Measurements from ENCODE around the gene PIK3R4.

DNA sequence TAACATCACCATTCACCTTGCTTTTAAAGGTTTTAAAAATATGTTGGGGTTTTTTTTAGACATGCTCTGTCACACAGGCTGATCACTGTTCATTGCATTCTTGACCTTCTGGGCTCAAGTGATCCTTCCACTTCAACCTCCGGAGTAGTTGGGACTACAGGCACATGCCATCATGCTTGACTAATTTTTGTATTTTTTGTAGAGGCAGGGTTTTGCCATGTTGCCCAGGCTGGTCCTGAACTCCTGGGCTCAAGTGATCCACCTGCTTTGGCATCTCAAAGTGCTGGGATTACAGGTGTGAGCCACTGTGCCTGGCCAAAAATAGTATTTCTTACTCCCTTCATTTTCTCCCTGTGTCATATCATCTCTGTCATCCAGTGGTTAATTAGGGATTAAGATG lies 101.4 kb downstream of the PIK3R4 start:
- no peak for TF ChIP-seq CTCF (IDR thresholded peaks at IDR 0.05)
- TF ChIP-seq POLR2A (IDR thresholded peaks at IDR 0.05): no peak
- TF ChIP-seq POLR2AphosphoS5 (IDR thresholded peaks at IDR 0.05): no peak
